ENCODE measurements around the gene PAQR8.

DNA sequence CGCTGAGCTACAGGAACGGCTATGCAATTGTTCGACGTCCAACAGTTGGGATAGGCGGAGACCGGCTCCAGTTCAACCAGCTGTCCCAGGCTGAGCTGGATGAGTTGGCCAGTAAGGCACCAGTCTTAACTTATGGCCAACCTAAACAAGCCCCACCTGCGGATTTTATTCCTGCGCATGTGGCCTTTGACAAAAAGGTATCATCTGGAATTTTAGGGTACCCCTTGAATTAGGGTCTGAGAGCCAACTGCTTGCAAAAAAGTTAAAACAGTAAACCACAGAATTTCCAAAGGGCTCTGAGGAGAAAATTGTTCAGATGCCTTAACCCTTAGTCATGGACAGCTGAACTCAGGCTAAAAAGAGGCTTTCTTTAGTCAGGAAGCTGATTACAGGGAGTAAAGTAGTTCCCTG is 62.0 kb downstream of the PAQR8 start:
- TF ChIP-seq, protein P1, sequence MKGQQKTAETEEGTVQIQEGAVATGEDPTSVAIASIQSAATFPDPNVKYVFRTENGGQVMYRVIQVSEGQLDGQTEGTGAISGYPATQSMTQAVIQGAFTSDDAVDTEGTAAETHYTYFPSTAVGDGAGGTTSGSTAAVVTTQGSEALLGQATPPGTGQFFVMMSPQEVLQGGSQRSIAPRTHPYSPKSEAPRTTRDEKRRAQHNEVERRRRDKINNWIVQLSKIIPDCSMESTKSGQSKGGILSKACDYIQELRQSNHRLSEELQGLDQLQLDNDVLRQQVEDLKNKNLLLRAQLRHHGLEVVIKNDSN (IDR thresholded peaks at IDR 0.05), result no peak
- TF ChIP-seq, protein P2, sequence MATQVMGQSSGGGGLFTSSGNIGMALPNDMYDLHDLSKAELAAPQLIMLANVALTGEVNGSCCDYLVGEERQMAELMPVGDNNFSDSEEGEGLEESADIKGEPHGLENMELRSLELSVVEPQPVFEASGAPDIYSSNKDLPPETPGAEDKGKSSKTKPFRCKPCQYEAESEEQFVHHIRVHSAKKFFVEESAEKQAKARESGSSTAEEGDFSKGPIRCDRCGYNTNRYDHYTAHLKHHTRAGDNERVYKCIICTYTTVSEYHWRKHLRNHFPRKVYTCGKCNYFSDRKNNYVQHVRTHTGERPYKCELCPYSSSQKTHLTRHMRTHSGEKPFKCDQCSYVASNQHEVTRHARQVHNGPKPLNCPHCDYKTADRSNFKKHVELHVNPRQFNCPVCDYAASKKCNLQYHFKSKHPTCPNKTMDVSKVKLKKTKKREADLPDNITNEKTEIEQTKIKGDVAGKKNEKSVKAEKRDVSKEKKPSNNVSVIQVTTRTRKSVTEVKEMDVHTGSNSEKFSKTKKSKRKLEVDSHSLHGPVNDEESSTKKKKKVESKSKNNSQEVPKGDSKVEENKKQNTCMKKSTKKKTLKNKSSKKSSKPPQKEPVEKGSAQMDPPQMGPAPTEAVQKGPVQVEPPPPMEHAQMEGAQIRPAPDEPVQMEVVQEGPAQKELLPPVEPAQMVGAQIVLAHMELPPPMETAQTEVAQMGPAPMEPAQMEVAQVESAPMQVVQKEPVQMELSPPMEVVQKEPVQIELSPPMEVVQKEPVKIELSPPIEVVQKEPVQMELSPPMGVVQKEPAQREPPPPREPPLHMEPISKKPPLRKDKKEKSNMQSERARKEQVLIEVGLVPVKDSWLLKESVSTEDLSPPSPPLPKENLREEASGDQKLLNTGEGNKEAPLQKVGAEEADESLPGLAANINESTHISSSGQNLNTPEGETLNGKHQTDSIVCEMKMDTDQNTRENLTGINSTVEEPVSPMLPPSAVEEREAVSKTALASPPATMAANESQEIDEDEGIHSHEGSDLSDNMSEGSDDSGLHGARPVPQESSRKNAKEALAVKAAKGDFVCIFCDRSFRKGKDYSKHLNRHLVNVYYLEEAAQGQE (IDR thresholded peaks at IDR 0.05; ENCODE audit: low read depth), result no peak
- TF ChIP-seq EP300 (IDR thresholded peaks at IDR 0.05; ENCODE audit: borderline replicate concordance), result no peak
- TF ChIP-seq TEAD4 (IDR thresholded peaks at IDR 0.05), result peak; percentile 69
